HFF-Myc (cell line): ENCODE results near the gene TRMT2A.

Experiments
- DNase-seq: peaks from one replicate; pipeline ENCODE4 v3.0.0-alpha.2; 2011; ENCODE audit warnings: low read depth; ENCODE audit errors: extremely low read depth
- H3K4me3 ChIP-seq: replicated peaks from 2 replicates; pipeline ENCODE4 v1.5.1; 2011; ENCODE audit warnings: low read depth, mild to moderate bottlenecking, control low read depth, low read length
- TF ChIP-seq, protein P1 (sequence below): IDR thresholded peaks from 2 replicates; pipeline ENCODE4 v1.5.1; 2012; ENCODE audit warnings: mild to moderate bottlenecking, low read depth, low read length, control low read depth; ENCODE audit errors: missing control alignments

Gene TRMT2A

GRCh38 chr22:20125201-20126174 is 8.5 kb upstream of the TRMT2A start:
- no peak for DNase-seq

DNA sequence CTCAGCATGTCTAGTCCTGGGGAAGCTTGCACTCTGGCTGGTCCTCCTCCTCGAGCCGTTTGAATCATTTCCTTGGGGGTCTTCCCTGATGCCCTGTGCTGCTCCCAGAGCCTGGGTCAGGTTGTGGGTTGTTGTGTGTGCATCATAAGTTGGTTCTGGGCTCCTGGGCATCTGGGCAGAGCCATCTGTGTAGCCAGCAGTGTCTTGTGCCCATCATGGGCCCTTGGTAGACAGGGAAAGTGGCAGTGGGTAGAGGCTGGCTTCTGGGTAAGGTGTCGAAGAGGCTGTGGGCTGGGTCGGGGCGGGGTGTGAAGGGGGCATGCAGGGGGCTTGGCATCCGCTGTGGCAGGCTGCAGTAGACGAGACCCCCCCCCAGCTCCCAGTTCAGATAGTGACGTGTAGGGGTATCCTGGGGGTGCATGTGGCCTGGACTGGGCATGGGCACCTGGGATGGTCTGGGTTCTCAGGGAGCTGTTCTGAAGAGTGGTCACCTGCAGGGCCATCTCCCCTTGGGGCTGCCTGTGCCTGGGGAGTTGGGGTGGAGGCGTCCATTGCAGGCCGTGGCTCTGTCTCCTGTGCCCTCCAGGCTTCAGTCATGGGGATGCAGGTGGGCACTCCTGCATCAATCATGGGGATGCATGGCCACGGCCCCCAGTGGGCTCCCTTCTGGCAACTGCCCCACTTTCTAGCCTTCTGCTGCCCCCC is 7.2 kb upstream of the TRMT2A start:
- no peak overlapping the region for H3K4me3 ChIP-seq
- DNase-seq, result no peak
- TF ChIP-seq, protein P1, sequence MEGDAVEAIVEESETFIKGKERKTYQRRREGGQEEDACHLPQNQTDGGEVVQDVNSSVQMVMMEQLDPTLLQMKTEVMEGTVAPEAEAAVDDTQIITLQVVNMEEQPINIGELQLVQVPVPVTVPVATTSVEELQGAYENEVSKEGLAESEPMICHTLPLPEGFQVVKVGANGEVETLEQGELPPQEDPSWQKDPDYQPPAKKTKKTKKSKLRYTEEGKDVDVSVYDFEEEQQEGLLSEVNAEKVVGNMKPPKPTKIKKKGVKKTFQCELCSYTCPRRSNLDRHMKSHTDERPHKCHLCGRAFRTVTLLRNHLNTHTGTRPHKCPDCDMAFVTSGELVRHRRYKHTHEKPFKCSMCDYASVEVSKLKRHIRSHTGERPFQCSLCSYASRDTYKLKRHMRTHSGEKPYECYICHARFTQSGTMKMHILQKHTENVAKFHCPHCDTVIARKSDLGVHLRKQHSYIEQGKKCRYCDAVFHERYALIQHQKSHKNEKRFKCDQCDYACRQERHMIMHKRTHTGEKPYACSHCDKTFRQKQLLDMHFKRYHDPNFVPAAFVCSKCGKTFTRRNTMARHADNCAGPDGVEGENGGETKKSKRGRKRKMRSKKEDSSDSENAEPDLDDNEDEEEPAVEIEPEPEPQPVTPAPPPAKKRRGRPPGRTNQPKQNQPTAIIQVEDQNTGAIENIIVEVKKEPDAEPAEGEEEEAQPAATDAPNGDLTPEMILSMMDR, result no peak

More at GRCh38 chr22:20125201-20126174, 8.5 kb upstream of the TRMT2A start:
- no peak overlapping the region for H3K4me3 ChIP-seq
- TF ChIP-seq, protein P1, result no peak

DNA sequence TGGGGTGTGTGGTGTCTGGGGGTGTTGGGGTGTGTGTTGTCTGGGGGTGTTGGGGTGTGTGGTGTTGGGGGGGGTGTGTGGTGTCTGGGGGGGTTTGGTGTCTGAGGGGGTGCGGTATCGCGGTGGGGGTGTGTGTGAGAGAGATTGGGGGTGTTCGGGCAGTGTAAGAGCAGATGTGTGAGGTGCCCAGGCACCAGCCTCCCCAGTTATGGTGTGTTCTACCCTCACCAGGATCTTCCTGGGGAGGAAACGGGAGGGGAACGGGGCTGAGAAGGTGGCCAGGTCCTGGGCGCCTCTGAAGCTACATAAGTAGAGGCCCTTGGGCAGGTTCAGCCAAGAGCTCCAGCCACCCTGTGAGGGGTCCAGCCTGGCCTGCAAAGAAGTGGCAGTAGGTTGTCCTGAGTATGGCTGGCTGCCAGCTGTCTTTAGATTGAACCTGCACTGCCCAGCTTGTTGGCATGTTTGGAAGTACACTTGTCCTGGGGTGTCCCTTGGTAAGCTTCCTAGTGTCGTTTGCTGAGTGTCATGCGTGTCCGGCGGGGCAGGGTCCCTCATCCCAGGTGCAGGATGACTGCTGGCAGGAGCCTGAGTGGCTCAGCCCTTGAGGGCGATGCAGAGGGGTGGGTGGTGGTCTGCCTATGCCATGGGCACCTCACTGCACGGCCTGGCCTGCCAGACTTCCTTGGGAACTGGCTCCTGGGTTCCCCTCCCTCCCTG is 6.5 kb upstream of the TRMT2A start:
- DNase-seq, result no peak
- H3K4me3 ChIP-seq, result no peak overlapping the region
- TF ChIP-seq, protein P1, result no peak

DNA sequence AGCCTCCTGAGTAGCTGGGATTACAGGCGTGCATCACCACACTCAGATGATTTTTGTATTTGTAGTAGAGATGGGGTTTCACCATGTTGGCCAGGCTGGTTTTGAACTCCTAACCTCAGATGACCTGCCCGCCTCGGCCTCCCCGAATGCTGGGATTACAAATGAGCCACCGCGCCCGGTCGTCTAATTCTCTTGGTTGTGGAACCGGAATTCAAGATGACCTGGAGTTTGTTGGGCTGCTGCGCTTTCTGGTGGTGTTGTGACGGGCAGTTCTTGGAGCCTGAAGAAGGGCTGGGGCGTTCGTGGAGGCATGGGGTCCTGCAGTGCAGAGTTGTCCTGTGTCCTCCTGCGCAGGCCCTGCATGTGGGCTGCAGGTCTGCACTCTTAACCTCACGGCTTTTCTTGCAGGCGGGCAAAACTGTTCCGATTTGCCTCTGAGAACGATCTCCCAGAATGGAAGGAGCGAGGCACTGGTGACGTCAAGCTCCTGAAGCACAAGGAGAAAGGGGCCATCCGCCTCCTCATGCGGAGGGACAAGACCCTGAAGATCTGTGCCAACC is 4.9 kb upstream of the TRMT2A start:
- TF ChIP-seq, protein P1, result no peak
- no peak for DNase-seq
- H3K4me3 ChIP-seq, result no peak overlapping the region

- H3K4me3 ChIP-seq, result peak overlapping the region; percentile 87
- no peak for DNase-seq
- TF ChIP-seq, protein P1, result no peak
Observed at GRCh38 chr22:20118300-20119020, 1.4 kb upstream of the TRMT2A start.

DNA sequence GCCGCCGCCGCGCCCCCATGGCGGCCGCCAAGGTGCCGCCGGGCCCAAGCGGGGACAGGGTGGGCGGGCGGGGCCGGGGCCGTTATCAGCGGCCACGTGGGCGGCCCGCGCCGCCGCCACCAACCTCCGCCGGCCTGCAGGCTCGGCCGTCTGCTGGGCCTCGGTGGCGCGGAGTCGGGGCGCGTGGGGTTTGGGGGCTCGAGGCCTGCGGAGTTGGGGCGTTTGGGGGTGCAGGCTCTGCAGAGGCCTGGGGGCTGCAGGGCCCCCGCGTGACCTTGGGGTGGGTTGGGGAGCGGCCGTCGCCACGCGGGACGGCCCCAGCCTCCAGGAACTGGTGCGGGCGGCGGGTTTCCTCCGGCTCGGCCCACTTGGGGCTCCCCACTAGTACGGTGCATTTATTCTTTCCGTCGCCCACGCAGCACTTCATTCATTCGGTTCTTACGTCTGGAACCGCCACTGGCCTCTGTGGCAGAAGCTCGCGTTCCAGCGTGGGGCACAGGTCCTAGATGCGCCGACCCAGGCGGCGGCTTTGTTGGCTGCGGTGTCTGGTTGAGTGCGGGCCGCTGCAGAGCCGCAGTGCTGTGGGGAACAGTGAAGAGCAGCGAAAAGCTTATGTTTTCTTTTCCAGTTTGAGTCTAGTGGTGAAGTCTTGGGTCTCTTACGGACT is 740 bp upstream of the TRMT2A start:
- DNase-seq, result no peak
- TF ChIP-seq, protein P1, result no peak
- H3K4me3 ChIP-seq, result peak overlapping the region; percentile 87
